OCI-LY7 (cell line): ENCODE data around the gene C8A. TPM values are rescaled to one million over a fixed set of nuclear protein-coding genes. Genes with fewer than 3 reads are reported as not detected.

ENCODE experiments used
- BruUV-seq: library from RNA; stranded (reverse); fragments of 400-500 nt; replicated peaks from 2 replicates; lab custom pipeline; 2021; lab: Mats Ljungman, UMichigan
- CTCF ChIA-PET: fragments of 300-600 bp; sonication (Branson Sonifier 250); formaldehyde crosslinking; loops from one replicate; lab custom pipeline; 2022; ENCODE audit warnings: antibody characterized with exemption; ENCODE audit not compliant: unreplicated experiment; lab: Charles Lee
- POLR2A ChIA-PET: fragments of 300-600 bp; sonication (Branson Sonifier 250); formaldehyde crosslinking; loops from one replicate; lab custom pipeline; 2022; ENCODE audit warnings: antibody characterized with exemption; lab: Charles Lee
- DNase-seq: peaks from one replicate; pipeline ENCODE4 v3.0.0-alpha.2; 2015; ENCODE audit warnings: low spot score
- H2AFZ ChIP-seq: fragments of 200-600 bp; sonication (generic), shearing (Covaris generic); 2 replicates; pipeline ENCODE4 v1.6.1; 2014; ENCODE audit warnings: mild to moderate bottlenecking, antibody characterized with exemption, low read length, moderate library complexity
- H3K27ac ChIP-seq: fragments of 200-600 bp; sonication (generic); 2 replicates; pipeline ENCODE4 v1.5.1; 2014; ENCODE audit warnings: mixed run types, low read depth, mild to moderate bottlenecking, moderate library complexity, low read length, inconsistent platforms; ENCODE audit not compliant: poor library complexity, severe bottlenecking
- H3K36me3 ChIP-seq: fragments of 200-600 bp; sonication (generic); 2 replicates; pipeline ENCODE4 v1.6.1; 2014; ENCODE audit warnings: mild to moderate bottlenecking, antibody characterized with exemption, low read length, moderate library complexity, mixed read lengths; ENCODE audit not compliant: insufficient read depth
- H3K4me1 ChIP-seq: fragments of 200-600 bp; sonication (generic); 2 replicates; pipeline ENCODE4 v1.5.1; 2014; ENCODE audit warnings: mild to moderate bottlenecking, low read length; ENCODE audit not compliant: insufficient read depth, poor library complexity, severe bottlenecking
- H3K4me2 ChIP-seq: fragments of 200-600 bp; sonication (generic); 2 replicates; pipeline ENCODE4 v1.6.1; 2014; ENCODE audit warnings: mild to moderate bottlenecking, low read length
- H3K4me3 ChIP-seq: fragments of 200-600 bp; sonication (generic); 2 replicates; pipeline ENCODE4 v1.5.1; 2014; ENCODE audit warnings: mild to moderate bottlenecking, low read depth, low read length; ENCODE audit not compliant: poor library complexity, severe bottlenecking
- H3K79me2 ChIP-seq: fragments of 200-600 bp; sonication (generic); 2 replicates; pipeline ENCODE4 v1.6.1; 2016; ENCODE audit warnings: low read depth, mild to moderate bottlenecking, low read length, moderate library complexity, mixed read lengths; ENCODE audit not compliant: insufficient read depth
- H3K9me2 ChIP-seq: fragments of 200-600 bp; sonication (generic); 2 replicates; pipeline ENCODE4 v1.6.1; 2016; ENCODE audit warnings: mild to moderate bottlenecking, low read length, mixed read lengths; ENCODE audit not compliant: insufficient read depth
- H3K9me3 ChIP-seq: fragments of 200-600 bp; sonication (generic); 2 replicates; pipeline ENCODE4 v1.6.1; 2014; ENCODE audit warnings: mild to moderate bottlenecking, mixed run types, low read length, mixed read lengths
- H4K20me1 ChIP-seq: fragments of 200-600 bp; sonication (generic); 2 replicates; pipeline ENCODE4 v1.6.1; 2014; ENCODE audit warnings: mild to moderate bottlenecking, antibody characterized with exemption, low read length, moderate library complexity, mixed read lengths; ENCODE audit not compliant: insufficient read depth
- EZH2phosphoT487 ChIP-seq: fragments of 200-600 bp; sonication (generic); IDR thresholded peaks from 2 replicates; pipeline ENCODE4 v1.6.1; 2018; ENCODE audit warnings: low read depth, borderline replicate concordance, mild to moderate bottlenecking, mixed run types, antibody characterized with exemption, low read length, moderate library complexity, mixed read lengths
- intact Hi-C: fragments of 100-400 bp; cut with micrococcal nuclease; formaldehyde crosslinking; loops from one replicate; pipeline ENCODE4 v1.10.0; 2022; ENCODE audit not compliant: unreplicated experiment
- total RNA-seq, 2 experiments: library from RNA; depleted of rRNA in 1 of 2; stranded (reverse); fragments of >200 nt in 1 of 2; shearing (Covaris generic) in 1 of 2; gene quantifications; 2 replicates each; pipeline ENCODE4 v1.2.3, GENCODE V29; 2014 to 2022
- TF ChIP-seq, protein P1 (sequence below): fragments of 200-600 bp; sonication (generic); conservative IDR thresholded peaks from 2 replicates; pipeline ENCODE4 v1.5.1; 2014; ENCODE audit warnings: mild to moderate bottlenecking, antibody characterized with exemption, low read length, moderate library complexity, mixed read lengths

The C8A gene
- total RNA-seq, 2 experiments from 2014 or later, result not detected

DNA sequence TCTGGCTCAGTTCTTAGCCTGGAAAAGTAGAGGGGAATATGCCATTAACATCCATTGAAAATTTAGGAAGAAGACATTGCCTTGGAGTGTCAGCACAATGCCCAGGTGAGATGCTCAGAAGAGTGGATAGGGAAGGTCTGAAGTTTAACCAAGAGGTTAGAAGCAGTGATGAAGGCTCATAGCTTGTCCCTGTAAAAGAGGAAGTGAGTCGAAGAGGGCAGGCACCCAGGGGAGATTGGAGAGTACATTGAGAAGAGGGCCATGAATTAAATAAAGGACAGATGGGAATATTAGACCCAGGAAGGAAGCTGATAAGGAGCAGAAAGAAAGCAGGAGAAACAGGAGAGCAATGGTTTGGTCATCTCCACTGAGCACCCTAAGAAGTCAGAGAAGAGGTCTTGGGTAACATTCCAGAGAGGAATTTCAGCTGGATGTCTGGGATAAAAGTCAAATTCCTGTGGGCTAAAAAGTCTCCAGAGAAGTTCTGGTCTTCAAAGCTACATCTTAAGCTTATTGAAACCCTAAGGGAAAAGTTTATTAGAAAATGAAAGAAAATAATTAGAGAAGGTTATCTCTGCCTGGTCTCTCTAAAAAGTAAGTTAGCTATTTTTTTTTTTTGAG lies 93.9 kb downstream of the C8A start:
- Histone ChIP-seq H3K27ac (no peak overlapping the region), H3K4me3 (no peak overlapping the region), H3K9me3 (no peaks in the 10 kb centered on the region), H3K4me2 (no peak overlapping the region), H2AFZ (no peak overlapping the region), H4K20me1 (no peaks in the 10 kb centered on the region), H3K36me3 (no peaks in the 10 kb centered on the region), H3K9me2 (no peaks in the 10 kb centered on the region), H3K4me1 (no peaks in the 10 kb centered on the region), H3K79me2 (no peaks in the 10 kb centered on the region)
- intact Hi-C loops, result no loop called here
- no TSS peak for BruUV-seq
- DNase-seq, result no peak
- POLR2A ChIA-PET, result interaction anchor here (0.6 to 0.7 kb wide), 2 partner anchors 26 to 1484 kb away, joined by 3 read pairs; no protein-coding TSS in a partner anchor
- CTCF ChIA-PET, result no interaction called here
- TF ChIP-seq, protein P1, sequence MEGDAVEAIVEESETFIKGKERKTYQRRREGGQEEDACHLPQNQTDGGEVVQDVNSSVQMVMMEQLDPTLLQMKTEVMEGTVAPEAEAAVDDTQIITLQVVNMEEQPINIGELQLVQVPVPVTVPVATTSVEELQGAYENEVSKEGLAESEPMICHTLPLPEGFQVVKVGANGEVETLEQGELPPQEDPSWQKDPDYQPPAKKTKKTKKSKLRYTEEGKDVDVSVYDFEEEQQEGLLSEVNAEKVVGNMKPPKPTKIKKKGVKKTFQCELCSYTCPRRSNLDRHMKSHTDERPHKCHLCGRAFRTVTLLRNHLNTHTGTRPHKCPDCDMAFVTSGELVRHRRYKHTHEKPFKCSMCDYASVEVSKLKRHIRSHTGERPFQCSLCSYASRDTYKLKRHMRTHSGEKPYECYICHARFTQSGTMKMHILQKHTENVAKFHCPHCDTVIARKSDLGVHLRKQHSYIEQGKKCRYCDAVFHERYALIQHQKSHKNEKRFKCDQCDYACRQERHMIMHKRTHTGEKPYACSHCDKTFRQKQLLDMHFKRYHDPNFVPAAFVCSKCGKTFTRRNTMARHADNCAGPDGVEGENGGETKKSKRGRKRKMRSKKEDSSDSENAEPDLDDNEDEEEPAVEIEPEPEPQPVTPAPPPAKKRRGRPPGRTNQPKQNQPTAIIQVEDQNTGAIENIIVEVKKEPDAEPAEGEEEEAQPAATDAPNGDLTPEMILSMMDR, result no peak
- TF ChIP-seq EZH2phosphoT487, result no peak

DNA sequence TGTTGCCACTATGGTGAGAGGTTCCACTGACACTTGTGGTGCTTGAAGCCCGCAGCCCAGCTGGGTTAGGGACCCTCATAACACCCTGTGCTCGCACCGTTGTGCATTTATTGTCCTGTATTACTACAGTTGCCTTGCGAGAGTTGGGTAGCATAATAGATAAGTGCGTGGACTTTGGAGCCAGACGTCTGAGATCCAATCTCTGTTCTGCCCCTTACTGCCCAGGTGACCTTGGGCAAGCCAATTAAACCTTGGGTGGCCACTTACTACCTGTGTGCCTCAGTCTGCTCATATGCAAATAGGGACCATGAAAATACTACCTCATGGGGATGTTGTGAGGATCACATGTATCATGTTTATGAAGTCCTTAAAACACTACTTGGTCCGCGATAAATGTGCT lies 97.9 kb downstream of the C8A start:
- H2AFZ ChIP-seq, result no peak overlapping the region
- no peak for DNase-seq

DNA sequence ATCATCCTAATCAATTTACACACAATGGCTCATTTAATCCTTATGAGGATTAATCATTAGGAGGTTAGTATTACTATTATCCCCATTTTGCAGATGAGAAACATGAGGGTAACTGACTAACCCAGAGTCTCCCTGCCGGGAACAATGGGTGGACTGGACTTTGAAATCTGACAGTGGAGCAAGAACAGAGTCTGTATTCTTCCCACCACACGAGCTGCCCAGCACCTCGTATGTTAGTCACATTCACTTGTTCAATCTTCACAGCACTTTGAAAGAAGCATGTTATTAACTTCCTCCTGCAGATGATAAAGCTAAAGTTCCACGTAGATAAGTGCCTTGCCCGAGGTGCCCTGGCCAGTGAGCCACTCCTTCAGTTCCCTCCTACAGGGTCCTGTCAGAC lies 98.8 kb downstream of the C8A start:
- Histone ChIP-seq H3K9me2 (no peaks in the 10 kb centered on the region), H3K79me2 (no peaks in the 10 kb centered on the region), H3K27ac (no peak overlapping the region), H3K4me2 (no peak overlapping the region), H2AFZ (no peak overlapping the region), H4K20me1 (no peaks in the 10 kb centered on the region), H3K4me1 (no peaks in the 10 kb centered on the region), H3K4me3 (no peak overlapping the region), H3K9me3 (no peaks in the 10 kb centered on the region), H3K36me3 (no peaks in the 10 kb centered on the region)
- BruUV-seq, result no TSS peak
- ChIA-PET CTCF (no interaction called here), POLR2A (no interaction called here)
- intact Hi-C loops, result no loop called here
- no peak for TF ChIP-seq EZH2phosphoT487
- TF ChIP-seq, protein P1, result no peak
- no peak for DNase-seq

More for the DNA sequence above, 97.9 kb downstream of the C8A start:
- Histone ChIP-seq H3K27ac (no peak overlapping the region), H3K9me2 (no peaks in the 10 kb centered on the region), H3K79me2 (no peaks in the 10 kb centered on the region), H3K36me3 (no peaks in the 10 kb centered on the region), H3K4me3 (no peak overlapping the region), H4K20me1 (no peaks in the 10 kb centered on the region), H3K4me2 (no peak overlapping the region), H3K4me1 (no peaks in the 10 kb centered on the region), H3K9me3 (no peaks in the 10 kb centered on the region)
- POLR2A ChIA-PET, result no interaction called here
- intact Hi-C loops, result no loop called here
- CTCF ChIA-PET, result no interaction called here
- no TSS peak for BruUV-seq
- no peak for TF ChIP-seq EZH2phosphoT487
- TF ChIP-seq, protein P1, result no peak
